Measurements from ENCODE around the gene NUTF2.

Gene NUTF2

DNA sequence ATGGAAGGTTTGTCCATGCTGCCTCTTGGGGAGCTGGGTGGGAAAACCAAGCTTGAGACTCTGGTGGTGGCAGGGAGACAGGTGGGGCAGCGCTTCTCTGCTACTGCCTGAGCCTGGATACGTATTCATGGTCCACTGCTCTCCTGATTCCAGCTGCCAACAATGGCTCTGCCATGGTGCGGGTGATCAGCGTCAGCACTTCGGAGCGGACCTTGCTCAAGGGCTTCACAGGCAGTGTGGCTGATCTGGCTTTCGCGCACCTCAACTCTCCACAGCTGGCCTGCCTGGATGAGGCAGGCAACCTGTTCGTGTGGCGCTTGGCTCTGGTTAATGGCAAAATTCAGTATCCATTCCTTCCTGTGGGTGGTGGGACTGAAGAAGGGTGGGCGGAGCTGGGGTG is 30.3 kb downstream of the NUTF2 start:
- H3K4me2 ChIP-seq (ENCODE audit: low read length): no peak overlapping the region
- no peak overlapping the region for H3K14ac ChIP-seq (ENCODE audit: low read length)
- peaks cover 3 to 8% of the 10 kb centered on the region in 2 experiments for H3K4me1 ChIP-seq (ENCODE audit: control insufficient read depth in 1 of 2, insufficient read depth in 2 of 2, low read length in 2 of 2)
- no peak overlapping the region for H2AK5ac ChIP-seq (ENCODE audit: low read length)
- H3K4ac ChIP-seq (ENCODE audit: low read depth, low read length): no peak overlapping the region
- no peak overlapping the region for H4K91ac ChIP-seq (ENCODE audit: low read depth, low read length)
- no peak overlapping the region for H2BK5ac ChIP-seq (ENCODE audit: low read depth, low read length, poor library complexity)
- H4K12ac ChIP-seq (ENCODE audit: low read depth, low read length): no peak overlapping the region
- no peak overlapping the region for H4K8ac ChIP-seq (ENCODE audit: low read depth, low read length)
- H2AFZ ChIP-seq (ENCODE audit: insufficient read depth, low read length, poor library complexity): no peak overlapping the region
- no peak for DNase-seq
- H3K9ac ChIP-seq (ENCODE audit: low read length): no peak overlapping the region
- peaks cover 12% of the 10 kb centered on the region for H3K79me2 ChIP-seq (ENCODE audit: control insufficient read depth, insufficient read depth, low read length, poor library complexity)
- H2BK120ac ChIP-seq (ENCODE audit: insufficient read depth, low read length, poor library complexity): no peak overlapping the region
- H3K27ac ChIP-seq (ENCODE audit: low read depth, low read length): no peak overlapping the region
- no peak overlapping the region for H3K18ac ChIP-seq (ENCODE audit: low read length)
- peaks cover 6% of the 10 kb centered on the region for H3K9me3 ChIP-seq (ENCODE audit: insufficient read depth, low read depth, low read length)
- H3K4me3 ChIP-seq (ENCODE audit: low read depth, low read length): no peak overlapping the region
- no peaks in the 10 kb centered on the region for H3K27me3 ChIP-seq (ENCODE audit: insufficient read depth, low read length)
- H3K79me1 ChIP-seq (ENCODE audit: low read length): peaks cover 4% of the 10 kb centered on the region
- peaks cover 61 to 68% of the 10 kb centered on the region in 2 experiments for H3K36me3 ChIP-seq (ENCODE audit: control insufficient read depth in 1 of 2, insufficient read depth in 2 of 2, low read length in 2 of 2)
- no CpG with 5 or more reads among the region's 11 CpGs for WGBS (ENCODE audit: extremely low coverage, insufficient coverage, insufficient read length)
- no peak overlapping the region for H3K23ac ChIP-seq (ENCODE audit: low read length)
- H2BK12ac ChIP-seq (ENCODE audit: low read length): no peak overlapping the region

GRCh38 chr16:67878232-67878631 is 31.5 kb downstream of the NUTF2 start:
- Histone ChIP-seq H2BK120ac (ENCODE audit: insufficient read depth, low read length, poor library complexity) (no peak overlapping the region), H3K4me2 (ENCODE audit: low read length) (no peak overlapping the region), H3K4me3 (ENCODE audit: low read depth, low read length) (no peak overlapping the region), H3K79me1 (ENCODE audit: low read length) (no peaks in the 10 kb centered on the region), H4K8ac (ENCODE audit: low read depth, low read length) (no peak overlapping the region), H2BK12ac (ENCODE audit: low read length) (no peak overlapping the region), H3K14ac (ENCODE audit: low read length) (no peak overlapping the region), H3K79me2 (ENCODE audit: control insufficient read depth, insufficient read depth, low read length, poor library complexity) (peaks cover 8% of the 10 kb centered on the region), H3K4ac (ENCODE audit: low read depth, low read length) (no peak overlapping the region), H3K9me3 (ENCODE audit: insufficient read depth, low read depth, low read length) (peaks cover 6% of the 10 kb centered on the region), H3K27me3 (ENCODE audit: insufficient read depth, low read length) (no peaks in the 10 kb centered on the region), H3K4me1 (ENCODE audit: control insufficient read depth in 1 of 2, insufficient read depth in 2 of 2, low read length in 2 of 2) (peaks cover 11 to 15% of the 10 kb centered on the region in 2 experiments), H4K12ac (ENCODE audit: low read depth, low read length) (no peak overlapping the region), H2AK5ac (ENCODE audit: low read length) (no peak overlapping the region), H3K9ac (ENCODE audit: low read length) (no peak overlapping the region), H2AFZ (ENCODE audit: insufficient read depth, low read length, poor library complexity) (no peak overlapping the region), H3K36me3 (ENCODE audit: control insufficient read depth in 1 of 2, insufficient read depth in 2 of 2, low read length in 2 of 2) (peaks cover 71 to 76% of the 10 kb centered on the region in 2 experiments), H3K27ac (ENCODE audit: low read depth, low read length) (no peak overlapping the region), H3K23ac (ENCODE audit: low read length) (no peak overlapping the region), H3K18ac (ENCODE audit: low read length) (no peak overlapping the region), H4K91ac (ENCODE audit: low read depth, low read length) (no peak overlapping the region), H2BK5ac (ENCODE audit: low read depth, low read length, poor library complexity) (no peak overlapping the region)
- no CpG with 5 or more reads among the region's 6 CpGs for WGBS (ENCODE audit: extremely low coverage, insufficient coverage, insufficient read length)
- no peak for DNase-seq

DNA sequence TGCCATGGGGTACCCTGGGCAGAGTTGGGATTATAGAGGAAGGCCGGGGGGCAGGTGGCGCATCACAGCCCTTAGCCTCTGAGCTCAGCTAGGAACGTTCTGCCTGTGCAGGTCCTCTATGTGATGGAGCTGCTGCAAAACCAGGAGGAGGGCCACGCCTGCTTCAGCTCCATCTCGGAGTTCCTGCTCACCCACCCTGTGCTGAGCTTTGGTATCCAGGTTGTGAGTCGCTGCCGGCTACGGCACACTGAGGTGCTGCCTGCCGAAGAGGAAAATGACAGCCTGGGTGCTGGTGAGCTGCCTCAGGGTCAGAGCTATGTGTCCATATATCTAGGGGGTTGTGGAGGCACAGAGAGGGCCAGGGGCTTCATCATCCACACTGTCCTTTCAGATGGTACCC is 32.1 kb downstream of the NUTF2 start:
- Histone ChIP-seq H2BK5ac (ENCODE audit: low read depth, low read length, poor library complexity) (no peak overlapping the region), H3K14ac (ENCODE audit: low read length) (no peak overlapping the region), H3K27me3 (ENCODE audit: insufficient read depth, low read length) (no peaks in the 10 kb centered on the region), H3K9ac (ENCODE audit: low read length) (no peak overlapping the region), H2BK120ac (ENCODE audit: insufficient read depth, low read length, poor library complexity) (no peak overlapping the region), H3K4me3 (ENCODE audit: low read depth, low read length) (no peak overlapping the region), H2BK12ac (ENCODE audit: low read length) (no peak overlapping the region), H4K8ac (ENCODE audit: low read depth, low read length) (no peak overlapping the region), H3K4me2 (ENCODE audit: low read length) (no peak overlapping the region), H4K91ac (ENCODE audit: low read depth, low read length) (no peak overlapping the region), H3K4ac (ENCODE audit: low read depth, low read length) (no peak overlapping the region), H3K36me3 (ENCODE audit: control insufficient read depth in 1 of 2, insufficient read depth in 2 of 2, low read length in 2 of 2) (peaks cover 76 to 80% of the 10 kb centered on the region in 2 experiments), H4K12ac (ENCODE audit: low read depth, low read length) (no peak overlapping the region), H2AFZ (ENCODE audit: insufficient read depth, low read length, poor library complexity) (no peak overlapping the region), H3K9me3 (ENCODE audit: insufficient read depth, low read depth, low read length) (peaks cover 6% of the 10 kb centered on the region), H3K4me1 (ENCODE audit: control insufficient read depth in 1 of 2, insufficient read depth in 2 of 2, low read length in 2 of 2) (peaks cover 17 to 19% of the 10 kb centered on the region in 2 experiments), H3K79me2 (ENCODE audit: control insufficient read depth, insufficient read depth, low read length, poor library complexity) (peaks cover 4% of the 10 kb centered on the region), H3K23ac (ENCODE audit: low read length) (no peak overlapping the region), H3K18ac (ENCODE audit: low read length) (no peak overlapping the region), H3K79me1 (ENCODE audit: low read length) (no peaks in the 10 kb centered on the region), H2AK5ac (ENCODE audit: low read length) (no peak overlapping the region), H3K27ac (ENCODE audit: low read depth, low read length) (no peak overlapping the region)
- no peak for DNase-seq
- WGBS (ENCODE audit: extremely low coverage, insufficient coverage, insufficient read length): no CpG with 5 or more reads among the region's 9 CpGs

GRCh38 chr16:67879462-67879861 is 32.7 kb downstream of the NUTF2 start:
- Histone ChIP-seq H2BK12ac (ENCODE audit: low read length) (no peak overlapping the region), H3K4me1 (ENCODE audit: control insufficient read depth in 1 of 2, insufficient read depth in 2 of 2, low read length in 2 of 2) (peaks cover 17 to 18% of the 10 kb centered on the region in 2 experiments), H4K8ac (ENCODE audit: low read depth, low read length) (no peak overlapping the region), H3K79me1 (ENCODE audit: low read length) (no peaks in the 10 kb centered on the region), H3K4ac (ENCODE audit: low read depth, low read length) (no peak overlapping the region), H4K91ac (ENCODE audit: low read depth, low read length) (no peak overlapping the region), H3K23ac (ENCODE audit: low read length) (no peak overlapping the region), H2BK120ac (ENCODE audit: insufficient read depth, low read length, poor library complexity) (no peak overlapping the region), H3K27me3 (ENCODE audit: insufficient read depth, low read length) (no peaks in the 10 kb centered on the region), H3K9me3 (ENCODE audit: insufficient read depth, low read depth, low read length) (peaks cover 6% of the 10 kb centered on the region), H3K4me3 (ENCODE audit: low read depth, low read length) (no peak overlapping the region), H2AFZ (ENCODE audit: insufficient read depth, low read length, poor library complexity) (no peak overlapping the region), H3K14ac (ENCODE audit: low read length) (no peak overlapping the region), H2AK5ac (ENCODE audit: low read length) (no peak overlapping the region), H3K4me2 (ENCODE audit: low read length) (no peak overlapping the region), H3K9ac (ENCODE audit: low read length) (no peak overlapping the region), H3K36me3 (ENCODE audit: control insufficient read depth in 1 of 2, insufficient read depth in 2 of 2, low read length in 2 of 2) (peaks cover 80 to 84% of the 10 kb centered on the region in 2 experiments), H4K12ac (ENCODE audit: low read depth, low read length) (no peak overlapping the region), H3K27ac (ENCODE audit: low read depth, low read length) (no peak overlapping the region), H3K79me2 (ENCODE audit: control insufficient read depth, insufficient read depth, low read length, poor library complexity) (no peaks in the 10 kb centered on the region), H2BK5ac (ENCODE audit: low read depth, low read length, poor library complexity) (no peak overlapping the region), H3K18ac (ENCODE audit: low read length) (no peak overlapping the region)
- no CpG with 5 or more reads among the region's 12 CpGs for whole genome bisulfite sequencing (ENCODE audit: extremely low coverage, insufficient coverage, insufficient read length)
- no peak for DNase-seq
